ENCODE measurements around the gene OVCH2.
"Not testable (repeated sequence)": the region's sequence is repeated elsewhere in the genome, so short reads cannot be mapped to it uniquely, and the experiment has no call there.

Gene OVCH2

GRCh38 chr11:7706377-7706776, at the start of gene OVCH2:
Gene OVCH2, minus strand, starts transcription at chr11:7706477. Its CDS starts 83 bp downstream, at chr11:7706394.
- no peak for DNase-seq (ENCODE audit: low spot score)

- DNase-seq (ENCODE audit: low spot score) = no peak
Measured at GRCh38 chr11:7749456-7749855, 43.2 kb upstream of the OVCH2 start.

- not testable (repeated sequence) for DNase-seq (ENCODE audit: low spot score)
Measured at GRCh38 chr11:7734767-7735166, 28.5 kb upstream of the OVCH2 start.

- no peak for DNase-seq (ENCODE audit: low spot score)
Measured at GRCh38 chr11:7714786-7715185, 8.5 kb upstream of the OVCH2 start.

GRCh38 chr11:7703740-7704139, 2.5 kb downstream of the OVCH2 start:
- no peak for DNase-seq (ENCODE audit: low spot score)

- no peak for DNase-seq (ENCODE audit: low spot score)
Measured at GRCh38 chr11:7696424-7696823, 9.9 kb downstream of the OVCH2 start.

- DNase-seq (ENCODE audit: low spot score) = no peak
Measured at GRCh38 chr11:7694235-7694634, 12.0 kb downstream of the OVCH2 start.

- DNase-seq (ENCODE audit: low spot score) = no peak
Measured at GRCh38 chr11:7692426-7692825, 13.9 kb downstream of the OVCH2 start.

GRCh38 chr11:7691759-7692350, 14.4 kb downstream of the OVCH2 start:
- no peak for DNase-seq (ENCODE audit: low spot score)

GRCh38 chr11:7690648-7691047, 15.6 kb downstream of the OVCH2 start:
- no peak for DNase-seq (ENCODE audit: low spot score)

- no peak for DNase-seq (ENCODE audit: low spot score)
Measured at GRCh38 chr11:7689239-7689638, 17.0 kb downstream of the OVCH2 start.

GRCh38 chr11:7688238-7688826, 17.9 kb downstream of the OVCH2 start:
- DNase-seq (ENCODE audit: low spot score) = peak; percentile 67

GRCh38 chr11:7687386-7687785, 18.9 kb downstream of the OVCH2 start:
- no peak for DNase-seq (ENCODE audit: low spot score)

GRCh38 chr11:7686761-7687160, 19.5 kb downstream of the OVCH2 start:
- DNase-seq (ENCODE audit: low spot score) = no peak

GRCh38 chr11:7683571-7683970, 22.7 kb downstream of the OVCH2 start:
- DNase-seq (ENCODE audit: low spot score) = no peak

GRCh38 chr11:7677796-7678201, 28.5 kb downstream of the OVCH2 start:
- no peak for DNase-seq (ENCODE audit: low spot score)

- DNase-seq (ENCODE audit: low spot score) = no peak
Measured at GRCh38 chr11:7677071-7677470, 29.2 kb downstream of the OVCH2 start.

- DNase-seq (ENCODE audit: low spot score) = no peak
Measured at GRCh38 chr11:7675631-7676030, 30.6 kb downstream of the OVCH2 start.

GRCh38 chr11:7673724-7674434, 32.4 kb downstream of the OVCH2 start:
- no peak for DNase-seq (ENCODE audit: low spot score)

- DNase-seq (ENCODE audit: low spot score) = peak; percentile 76
Measured at GRCh38 chr11:7672960-7673723, 33.1 kb downstream of the OVCH2 start, which contains the start of gene CYB5R2. Gene CYB5R2, minus strand, starts transcription at chr11:7673500. Its CDS starts 675 bp downstream, at chr11:7672825.

GRCh38 chr11:7672276-7672959, 33.9 kb downstream of the OVCH2 start:
- DNase-seq (ENCODE audit: low spot score) = no peak
